HPDE6-E6E7 (cell line): ENCODE results near the gene FAM227A.
"Not testable (repeated sequence)": the region's sequence is repeated elsewhere in the genome, so short reads cannot be mapped to it uniquely, and the experiment has no call there.

ENCODE experiments used
- DNase-seq: peaks from one replicate; pipeline ENCODE4 v3.0.0; 2011; ENCODE audit warnings: missing footprints; ENCODE audit errors: extremely low spot score

Gene FAM227A

DNA sequence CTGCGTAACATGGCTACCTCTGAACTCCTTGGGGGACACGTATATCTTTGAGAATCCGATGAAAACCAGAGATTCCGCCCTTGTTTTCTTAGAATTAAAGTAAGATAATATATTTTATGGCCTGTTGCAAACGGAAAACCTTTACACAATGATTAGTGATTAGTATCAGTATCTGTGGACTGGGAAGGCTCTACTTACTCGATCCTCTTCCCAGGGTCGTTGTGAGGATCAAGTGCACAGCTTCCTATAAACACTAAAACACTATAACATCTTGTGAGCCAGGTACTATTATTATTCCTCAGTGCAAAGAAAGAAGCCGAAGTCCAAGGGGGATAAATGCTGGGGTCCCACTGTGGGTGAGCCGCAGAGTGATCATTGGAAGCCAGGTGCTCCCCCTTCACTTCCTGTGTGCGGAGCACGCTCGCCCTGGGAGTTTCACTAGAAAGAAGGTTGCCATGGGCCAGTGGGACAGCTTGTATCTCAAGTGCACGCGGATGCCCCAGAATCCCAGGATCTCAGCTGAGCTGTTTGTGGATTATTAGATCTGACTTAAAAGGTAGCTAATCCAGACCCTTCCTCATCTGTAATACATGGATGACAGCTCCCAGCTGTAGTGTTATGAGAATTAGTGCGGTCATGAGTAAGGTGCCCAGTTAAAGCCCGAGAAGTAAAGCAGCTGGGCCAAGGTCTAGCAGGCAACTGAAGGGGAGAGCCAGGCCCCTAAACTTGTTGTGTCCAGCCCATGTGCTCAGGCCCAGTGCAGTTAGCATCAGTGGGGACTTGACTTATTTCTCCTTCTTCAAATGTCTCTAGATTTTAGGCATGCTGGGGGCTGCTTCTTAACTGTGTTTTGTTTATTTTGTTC, 1.1 kb upstream of the FAM227A start:
- DNase-seq = no peak

DNA sequence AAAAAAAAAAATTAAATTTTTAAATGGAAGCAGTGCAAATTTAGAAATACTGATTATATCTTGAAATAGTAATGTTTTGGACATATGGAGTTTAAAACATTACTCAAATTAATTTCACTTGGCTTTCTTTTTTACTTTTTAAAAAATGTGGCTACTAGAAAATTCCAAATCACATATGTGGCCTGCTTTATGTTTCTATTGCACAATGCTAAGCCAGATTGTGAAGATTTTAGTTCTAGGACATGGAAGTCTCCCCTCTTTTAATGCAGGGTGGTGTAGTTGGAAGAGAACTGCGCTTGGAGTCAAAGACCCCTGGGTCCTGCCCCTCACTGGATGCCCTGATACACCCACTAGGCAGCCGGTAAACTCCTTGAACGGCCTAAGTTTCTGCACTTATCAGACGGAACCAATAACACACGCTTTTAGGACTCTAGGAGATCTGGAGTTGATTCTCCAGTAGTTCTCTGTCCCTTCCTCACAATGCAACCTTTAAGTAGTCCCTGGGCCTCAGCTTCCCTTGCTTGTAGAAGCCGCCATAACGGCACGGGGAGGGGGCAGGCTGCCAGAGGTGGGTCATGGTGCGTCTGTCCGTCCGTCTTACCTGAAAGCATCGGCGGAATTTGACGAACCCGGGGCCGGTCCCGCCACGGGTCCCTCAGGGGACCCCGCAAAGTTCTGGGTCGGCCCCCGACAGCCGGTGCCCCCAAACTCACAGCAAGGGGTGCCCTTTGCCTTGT, 505 bp downstream of the FAM227A start:
- DNase-seq = peak; percentile 8

DNA sequence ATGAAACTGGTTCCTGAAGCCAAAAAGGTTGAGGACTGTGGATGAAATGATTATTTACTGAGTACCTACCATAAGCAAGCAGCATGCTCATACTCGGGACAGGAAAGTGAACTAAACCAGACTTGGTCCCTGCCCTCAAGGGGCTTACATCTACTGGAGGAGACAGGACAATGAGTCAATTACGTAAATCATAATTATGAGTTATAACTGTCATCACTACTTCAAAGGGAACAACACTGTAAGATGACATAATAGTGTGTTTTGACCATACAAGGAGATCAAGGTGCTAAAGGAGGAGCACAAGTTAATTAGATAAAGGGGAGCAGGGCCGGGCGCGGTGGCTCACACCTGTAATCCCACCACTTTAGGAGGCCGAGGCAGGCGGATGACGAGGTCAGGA, 2.5 kb downstream of the FAM227A start:
- no peak for DNase-seq

DNA sequence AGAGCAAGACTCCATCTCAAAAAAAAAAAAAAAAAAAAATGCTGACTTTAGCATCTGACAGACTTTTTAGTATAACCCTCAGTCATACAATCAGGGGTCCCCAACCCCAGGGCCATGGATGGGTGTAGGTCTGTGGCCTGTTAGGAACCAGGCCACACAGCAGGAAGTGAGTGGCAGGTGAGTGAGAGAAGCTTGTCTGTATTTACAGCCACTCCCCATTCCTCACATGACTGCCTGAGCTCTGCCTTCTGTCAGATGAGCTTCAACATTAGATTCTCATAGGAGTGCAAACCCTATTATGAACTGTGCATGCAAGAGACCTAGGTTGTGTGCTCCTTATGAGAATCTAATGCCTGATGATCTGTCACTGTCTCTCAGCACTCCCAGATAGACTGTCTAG, 3.3 kb downstream of the FAM227A start:
- no peak for DNase-seq

DNA sequence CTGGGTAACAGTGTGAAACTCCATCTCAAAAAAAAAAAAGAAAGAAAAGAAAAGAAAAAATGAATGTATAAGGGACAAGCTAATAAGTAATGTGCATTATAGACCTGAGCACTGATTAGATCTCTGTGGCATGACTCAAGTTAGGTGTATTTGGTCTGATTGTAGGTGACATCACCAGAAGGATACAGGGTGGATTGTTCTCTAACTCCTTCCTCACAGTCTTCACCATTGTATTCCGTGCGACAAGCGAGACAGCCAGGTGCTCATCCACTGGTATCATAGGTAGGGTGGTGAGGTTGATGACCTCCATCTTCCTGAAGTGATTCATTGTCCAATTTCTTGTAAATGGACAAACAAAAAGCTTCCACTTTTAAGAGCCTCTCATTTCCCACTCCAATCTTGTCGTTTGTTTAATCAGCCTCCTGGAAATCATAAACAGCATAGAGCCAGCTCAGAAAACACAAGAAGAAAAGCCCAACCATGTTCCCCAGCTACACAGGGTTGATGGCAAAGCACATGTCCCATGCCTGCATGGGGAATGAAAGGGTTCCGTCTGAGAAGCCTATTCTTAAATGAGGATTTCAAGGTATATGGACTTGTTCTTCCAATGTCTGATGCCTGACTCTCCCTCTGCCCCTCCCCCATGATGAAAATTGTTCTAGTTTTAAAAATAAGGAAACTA, 6.2 kb downstream of the FAM227A start:
- no peak for DNase-seq

DNA sequence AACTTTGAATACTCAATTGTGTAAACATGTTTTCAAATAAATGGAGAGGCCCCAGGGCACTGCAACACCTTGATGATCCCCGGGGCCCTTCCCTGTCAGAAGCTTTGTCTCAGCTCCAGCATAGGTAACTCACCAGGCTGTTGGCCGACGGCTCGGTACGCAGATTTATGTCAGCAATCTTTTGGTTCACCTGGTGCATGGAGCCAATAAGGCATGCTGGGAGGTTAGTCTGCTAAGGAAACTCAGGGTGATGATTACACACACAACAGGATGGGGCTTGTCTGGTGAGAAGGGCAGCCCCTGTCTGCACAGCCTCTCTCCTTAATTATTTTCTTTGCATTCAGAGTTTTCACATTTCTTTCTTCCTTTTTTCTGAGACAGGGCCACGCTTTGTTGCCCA, 10.8 kb downstream of the FAM227A start:
- DNase-seq = peak; percentile 65

DNA sequence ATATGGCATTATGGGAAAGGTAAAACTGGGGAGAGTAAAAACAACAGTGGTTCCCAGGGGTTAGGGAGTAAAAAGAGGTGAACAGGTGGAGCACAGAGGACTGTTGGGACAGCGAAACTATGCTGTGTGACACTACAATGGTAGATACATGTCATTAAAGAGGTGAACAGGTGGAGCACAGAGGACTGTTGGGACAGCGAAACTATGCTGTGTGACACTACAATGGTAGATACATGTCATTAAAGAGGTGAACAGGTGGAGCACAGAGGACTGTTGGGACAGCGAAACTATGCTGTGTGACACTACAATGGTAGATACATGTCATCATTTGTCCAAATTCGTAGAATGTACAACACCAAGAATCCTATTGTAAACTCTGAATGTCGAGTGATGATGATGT, 11.9 kb downstream of the FAM227A start:
- DNase-seq = not testable (repeated sequence)

DNA sequence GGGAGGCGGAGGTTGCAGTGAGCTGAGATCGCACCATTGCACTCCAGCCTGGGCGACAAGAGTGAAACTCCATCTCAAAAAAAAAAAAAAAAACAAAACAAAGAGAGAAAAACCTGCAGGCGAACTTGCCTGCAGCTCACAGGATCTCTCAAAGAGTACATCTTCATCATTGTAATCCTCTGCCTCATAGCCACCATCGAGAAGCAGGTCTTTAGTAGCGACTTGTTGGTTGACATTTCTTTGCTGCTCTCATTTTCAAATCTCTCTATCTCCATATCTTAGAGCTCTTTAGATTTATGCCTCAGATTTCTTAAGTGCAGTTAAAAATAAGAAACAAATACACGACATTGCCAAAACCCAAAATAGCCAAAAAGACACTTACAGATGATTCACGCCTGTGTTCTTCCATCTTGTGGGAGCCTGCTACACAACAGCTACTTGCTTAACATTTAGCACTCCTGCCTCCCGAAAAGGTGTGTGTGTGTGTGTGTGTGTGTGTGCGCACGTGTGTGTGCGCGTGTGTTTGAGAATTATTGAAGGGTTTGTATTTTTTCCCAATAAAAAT, 14.6 kb downstream of the FAM227A start:
- no peak for DNase-seq

DNA sequence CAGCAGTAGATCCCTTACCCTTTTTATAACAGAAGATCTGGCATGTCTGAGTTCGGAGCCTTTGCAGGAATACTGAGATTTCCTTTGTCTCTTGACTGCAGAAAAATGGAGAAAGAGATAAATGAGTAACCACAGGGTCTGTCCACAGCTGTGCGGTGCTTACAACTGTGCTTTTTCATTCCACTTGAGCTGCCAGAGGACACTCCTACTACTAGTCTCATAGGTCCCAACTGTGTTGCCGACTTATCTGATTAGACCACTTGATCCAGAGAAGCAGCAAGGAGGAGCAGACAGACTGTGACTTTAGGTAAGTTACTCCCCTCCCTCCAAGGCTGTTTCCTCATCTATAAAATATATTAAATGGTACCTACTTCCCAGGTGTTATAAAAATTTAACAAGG, 17.5 kb downstream of the FAM227A start:
- DNase-seq = no peak

DNA sequence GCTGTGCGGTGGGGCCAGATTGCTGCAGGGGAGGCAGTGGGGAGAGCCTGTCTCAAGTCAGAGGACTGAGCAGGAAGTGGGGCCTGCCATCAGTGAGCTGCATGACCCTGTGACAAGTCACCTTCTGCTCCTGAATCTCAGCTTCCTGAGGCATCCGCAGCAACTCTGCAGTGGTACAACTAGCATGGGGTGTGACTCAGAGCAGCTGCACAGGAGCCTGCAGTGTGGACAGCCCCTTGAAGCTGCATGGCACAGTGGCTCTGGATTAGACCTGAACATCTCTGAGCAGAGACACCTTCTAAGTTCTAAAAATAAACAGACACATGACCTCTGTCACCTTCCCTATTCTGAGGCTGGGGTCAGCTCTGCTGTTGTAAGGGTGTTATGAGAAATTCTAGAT, 18.0 kb downstream of the FAM227A start:
- DNase-seq = no peak

DNA sequence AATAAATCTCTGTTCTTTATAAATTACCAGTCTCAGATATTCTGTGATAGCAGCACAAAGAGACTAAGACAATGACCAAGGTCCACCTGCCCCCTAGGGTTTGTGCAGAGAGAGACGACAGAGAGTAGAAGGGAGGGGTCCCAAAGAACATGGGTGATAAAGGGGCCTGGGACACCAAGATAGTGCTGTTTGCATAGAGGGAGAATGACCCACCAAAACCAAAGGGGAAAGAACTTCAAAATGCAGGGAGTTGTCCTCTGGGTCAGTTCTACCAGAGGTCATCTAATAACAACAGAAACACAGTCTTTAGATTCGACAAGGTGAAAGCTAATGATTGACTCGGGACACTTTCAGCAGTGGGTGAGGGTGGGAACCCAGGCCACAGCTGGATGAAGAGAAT, 23.7 kb downstream of the FAM227A start:
- DNase-seq = no peak

DNA sequence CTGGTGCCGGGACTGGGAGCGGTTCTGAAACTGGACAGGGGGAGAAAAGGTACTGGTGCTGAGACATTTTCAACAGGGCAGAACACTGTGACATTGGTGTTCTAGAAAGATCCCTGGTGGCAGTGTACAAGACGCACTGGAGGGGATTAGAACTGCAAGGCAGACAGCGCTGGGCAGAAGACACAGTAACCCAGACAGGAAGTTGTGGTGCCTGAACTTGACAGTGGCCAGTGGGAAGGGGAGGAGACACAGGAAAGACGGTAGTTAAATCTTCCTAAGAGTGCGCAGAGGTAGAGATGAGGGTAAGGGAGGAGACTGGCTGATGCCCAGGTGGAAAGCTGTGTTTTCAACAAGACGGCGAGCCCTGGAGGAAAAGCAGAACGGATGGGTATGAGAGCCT, 24.5 kb downstream of the FAM227A start:
- no peak for DNase-seq

DNA sequence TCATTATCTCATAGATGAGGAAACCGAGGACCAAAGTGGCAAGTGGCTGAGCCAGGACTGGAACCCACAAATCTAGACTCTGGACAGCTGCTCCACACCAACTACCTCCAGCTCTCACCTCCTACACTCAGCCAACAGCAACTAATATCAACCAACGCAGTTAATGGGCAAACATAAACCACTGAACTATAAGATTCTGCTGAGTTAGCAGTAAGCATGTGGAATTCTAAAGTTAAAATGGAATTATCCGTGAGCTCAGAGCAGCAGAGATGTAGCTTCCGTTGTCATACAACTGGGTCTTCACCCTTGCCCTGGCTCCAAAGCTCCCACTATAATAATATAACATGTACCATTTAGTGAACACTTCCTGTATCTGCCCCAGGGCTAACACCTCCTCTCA, 27.1 kb downstream of the FAM227A start:
- no peak for DNase-seq

DNA sequence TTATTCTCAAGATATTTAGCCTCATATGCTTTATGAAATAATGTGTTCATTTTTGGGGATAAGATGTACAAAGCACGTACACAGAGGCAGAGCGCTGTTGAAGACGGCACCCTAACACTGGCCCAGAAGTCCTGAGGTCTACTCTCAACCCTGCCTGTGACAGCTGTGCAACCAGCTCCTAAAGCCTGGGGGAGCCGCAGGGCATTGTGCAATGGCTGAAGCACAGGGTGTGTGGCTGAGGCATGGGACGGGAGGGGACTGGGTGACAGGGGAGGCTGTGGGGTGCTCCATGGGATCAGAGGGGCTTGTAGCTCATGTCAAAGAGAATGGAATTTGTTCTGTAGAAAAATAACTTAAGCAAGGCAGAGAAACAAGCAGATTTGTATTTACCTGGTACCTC, 27.7 kb downstream of the FAM227A start:
- no peak for DNase-seq

DNA sequence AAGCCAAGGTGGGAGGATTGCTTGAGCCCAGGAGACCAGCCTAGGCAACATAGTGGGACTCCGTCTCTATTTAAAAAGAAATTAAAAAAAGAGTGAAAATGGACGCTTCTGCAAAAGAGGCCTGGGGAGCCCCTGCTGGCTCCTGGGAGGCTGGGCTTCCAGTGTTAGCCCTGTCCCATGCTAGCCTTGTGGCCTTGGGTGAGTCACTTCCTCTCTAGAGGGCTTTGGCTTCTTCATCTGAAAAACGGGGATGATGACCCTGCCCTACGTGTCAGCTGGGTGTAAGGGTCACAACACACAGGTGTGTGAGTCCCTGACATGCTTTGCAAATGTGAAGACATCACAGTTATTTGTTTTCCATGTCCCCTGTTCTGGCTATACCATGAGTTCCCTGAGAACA, 32.8 kb downstream of the FAM227A start:
- no peak for DNase-seq

DNA sequence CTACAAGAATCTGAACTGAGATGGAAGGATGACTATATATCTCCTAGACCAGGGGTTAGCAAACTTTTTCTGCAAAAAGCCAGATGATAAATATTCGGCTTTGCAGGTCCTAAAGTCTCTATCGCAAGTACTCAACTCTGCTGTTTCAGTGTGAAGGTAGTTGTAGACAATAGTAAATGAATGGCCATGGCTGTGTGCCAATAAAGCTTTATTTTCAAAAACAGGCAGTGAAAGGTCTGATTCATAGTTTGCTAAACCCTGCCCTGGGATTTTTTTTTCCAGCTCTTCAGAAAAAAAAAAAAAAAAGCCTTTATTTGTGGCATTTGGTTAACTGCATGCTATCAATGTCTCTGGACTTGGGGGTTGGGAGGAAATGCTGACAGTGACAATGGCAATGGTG, 37.5 kb downstream of the FAM227A start:
- DNase-seq = no peak

DNA sequence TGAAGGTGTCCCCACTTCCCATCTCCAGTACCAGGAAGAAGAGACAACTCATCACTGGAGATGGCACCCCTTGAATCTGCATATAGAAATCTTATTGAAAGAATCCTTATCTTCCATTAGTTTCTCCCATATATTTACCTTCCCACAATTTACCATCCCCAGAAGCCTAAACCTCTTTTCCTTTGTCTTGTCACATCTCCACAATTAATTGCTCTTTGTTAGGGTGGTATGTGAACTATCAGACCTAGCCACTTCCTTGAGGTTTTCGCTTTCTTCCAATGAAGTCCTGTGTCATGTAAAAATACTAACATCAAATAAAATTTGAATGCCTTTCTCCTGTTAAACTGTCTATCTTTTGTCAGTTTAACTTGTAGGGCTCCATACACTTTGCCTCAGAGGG, 37.9 kb downstream of the FAM227A start:
- DNase-seq = no peak

DNA sequence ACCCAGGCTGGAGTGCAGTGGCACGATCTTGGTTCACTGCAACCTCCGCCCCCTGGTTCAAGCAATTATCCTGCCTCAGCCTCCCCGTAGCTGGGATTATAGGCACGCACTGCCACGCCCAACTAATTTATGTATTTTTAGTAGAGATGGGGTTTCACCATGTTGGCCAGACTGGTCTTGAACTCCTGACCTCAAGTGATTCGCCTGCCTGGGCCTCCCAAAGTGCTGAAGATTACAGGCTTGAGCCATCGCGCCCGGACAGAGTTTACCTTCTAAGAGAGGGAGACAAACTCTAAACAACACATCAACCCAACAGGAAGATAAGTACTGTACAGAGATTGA, 41.2 kb downstream of the FAM227A start:
- DNase-seq = not testable (repeated sequence)

DNA sequence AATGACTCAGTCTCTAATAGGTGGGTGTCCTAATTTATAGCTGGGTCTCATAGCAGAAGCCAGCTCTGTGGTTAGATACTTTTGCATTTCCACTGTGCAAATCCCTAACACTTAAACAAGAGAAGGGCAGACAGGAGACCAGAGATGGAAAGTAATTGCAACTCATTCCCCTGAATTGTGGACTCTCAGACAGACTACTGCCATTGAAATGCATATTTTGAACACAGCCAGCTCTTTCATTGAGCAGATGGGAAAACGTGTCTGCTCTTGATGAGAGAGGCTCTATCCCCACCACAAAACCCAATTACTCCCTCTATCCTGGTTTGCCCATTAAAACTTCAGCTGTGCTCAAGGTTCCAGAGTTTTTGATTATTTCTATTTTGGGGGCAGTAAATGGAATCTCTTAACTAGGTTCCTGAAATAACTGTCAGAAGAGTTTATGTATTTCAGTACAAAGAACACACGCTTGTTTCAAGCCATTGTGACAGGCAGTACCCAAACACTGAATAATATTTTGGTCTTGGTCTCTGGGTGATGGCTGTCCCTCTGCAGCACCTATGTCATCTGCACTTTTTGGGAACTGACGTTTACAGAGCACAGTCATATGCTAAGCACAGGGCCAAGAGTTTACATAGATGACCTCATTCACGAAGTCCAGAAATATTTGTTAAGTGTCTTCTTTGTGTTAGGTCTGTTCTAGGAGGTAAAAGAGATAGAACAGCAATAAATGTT, 41.7 kb downstream of the FAM227A start:
- DNase-seq = no peak

DNA sequence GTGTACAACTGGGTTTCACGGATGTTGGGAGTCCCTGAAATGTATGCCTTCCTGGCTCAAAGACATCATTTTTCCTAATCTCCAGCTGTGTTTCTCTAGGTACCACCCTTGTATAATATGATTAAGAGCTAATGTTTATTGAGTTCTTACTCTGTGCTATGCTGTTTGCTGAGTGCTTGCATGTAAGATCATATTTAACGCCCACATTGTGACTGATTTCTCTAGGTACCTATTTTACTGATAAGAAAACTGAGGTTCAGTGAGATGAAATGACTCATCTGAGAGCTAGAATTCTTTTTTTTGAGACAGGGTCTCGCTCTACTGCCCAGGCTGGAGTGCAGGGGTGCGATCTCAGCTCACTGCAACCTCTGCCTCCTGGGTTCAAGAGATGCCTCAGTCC, 42.6 kb downstream of the FAM227A start:
- DNase-seq = no peak

DNA sequence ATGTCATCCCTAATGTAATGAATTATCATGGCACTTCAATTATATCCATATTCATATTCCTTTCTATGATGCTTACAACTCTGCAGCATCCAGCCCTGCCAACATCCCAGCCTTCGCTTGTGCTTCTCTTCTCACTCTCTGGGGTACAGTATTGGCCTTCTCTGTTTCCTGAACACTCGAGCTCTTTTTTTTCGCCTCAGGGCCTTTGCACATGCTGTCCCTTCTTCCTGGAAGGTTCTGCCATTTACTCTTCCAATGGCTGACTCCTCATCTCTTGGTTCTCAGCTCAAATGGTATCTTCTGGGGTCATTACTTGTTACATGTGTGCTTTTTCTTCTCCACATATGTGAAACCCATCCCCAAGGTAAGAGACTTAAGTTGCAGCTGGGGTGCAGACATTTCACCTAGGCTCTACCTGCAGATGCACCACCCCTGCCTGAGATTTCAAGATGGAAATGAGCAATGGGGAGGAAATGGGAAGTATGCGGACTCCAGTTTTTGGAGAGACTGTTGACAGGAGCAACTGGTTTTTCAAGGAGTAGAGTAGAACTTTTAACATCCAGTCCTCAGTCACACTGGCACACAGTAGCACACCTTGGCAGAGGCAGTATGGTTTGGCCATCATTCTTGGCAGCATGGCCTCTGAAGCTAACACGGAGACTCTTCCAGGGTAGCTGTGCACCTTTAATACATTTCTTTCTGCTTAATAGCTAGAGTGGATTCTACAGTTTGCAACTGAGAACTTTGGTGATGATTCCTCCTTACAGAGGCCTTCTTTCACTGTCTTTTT, 43.8 kb downstream of the FAM227A start:
- DNase-seq = no peak
